Naive B cell (primary cell): ENCODE data around the gene PDE9A. TPM values are rescaled to one million over a fixed set of nuclear protein-coding genes. Genes with fewer than 3 reads are reported as not detected.

Source experiments
- ATAC-seq, 2 donors: fragments of 150-1000 bp; cut with Tn5 transposase; 2 replicates each; pipeline ENCODE4 v1.10.0; 2021; ENCODE audit warnings: low read depth in 2 of 2, mild to moderate bottlenecking in 2 of 2, moderate library complexity in 2 of 2
- DNase-seq: peaks from one replicate; pipeline ENCODE4 v3.0.0; 2022
- H3K27ac Mint-ChIP-seq, 6 donors: one replicate each; pipeline ENCODE4 v1.8.0; 2020 to 2022; ENCODE audit warnings: mild to moderate bottlenecking in 6 of 6, mixed read lengths in 6 of 6, moderate library complexity in 5 of 6, inconsistent platforms in 2 of 6
- H3K27me3 Mint-ChIP-seq, 3 donors: one replicate each; pipeline ENCODE4 v1.8.0; 2021 to 2022; ENCODE audit warnings: mixed read lengths in 3 of 3, mild to moderate bottlenecking in 1 of 3
- H3K36me3 Mint-ChIP-seq, 2 donors: one replicate each; pipeline ENCODE4 v1.8.0; 2020 to 2022; ENCODE audit warnings: mixed read lengths in 2 of 2, inconsistent platforms in 1 of 2, mild to moderate bottlenecking in 1 of 2
- H3K4me1 Mint-ChIP-seq, 3 donors: one replicate each; pipeline ENCODE4 v1.8.0; 2020 to 2022; ENCODE audit warnings: mixed read lengths in 3 of 3, inconsistent platforms in 1 of 3, mild to moderate bottlenecking in 1 of 3, moderate library complexity in 1 of 3
- H3K4me3 Mint-ChIP-seq, 8 donors: one replicate each; pipeline ENCODE4 v1.8.0; 2020 to 2022; ENCODE audit warnings: mild to moderate bottlenecking in 8 of 8, mixed read lengths in 8 of 8, moderate library complexity in 8 of 8, inconsistent platforms in 2 of 8
- H3K9me3 Mint-ChIP-seq, 7 donors: one replicate each; pipeline ENCODE4 v1.8.0; 2020 to 2022; ENCODE audit warnings: mixed read lengths in 7 of 7, mild to moderate bottlenecking in 5 of 7, inconsistent platforms in 2 of 7, moderate library complexity in 1 of 7
- polyA plus RNA-seq, 6 donors: library from polyadenylated mRNA; unstranded; fragments of 300-500 nt; fragmentation: Illumina TruSeq; gene quantifications; one replicate each; pipeline ENCODE4 v1.2.3, GENCODE V29; 2021; ENCODE audit warnings: low read depth in 6 of 6

PDE9A gene
- polyA plus RNA-seq, 6 donors from 2014 or later: 0.26 to 1.5 (median 0.79) TPM; not detected in 1

- Mint-ChIP-seq H3K9me3 (no peaks in the 10 kb centered on the region), H3K27ac (no peak overlapping the region), H3K4me1 (peaks cover 0 to 8% (median 0%) of the 10 kb centered on the region in 3 donors), H3K36me3 (no peaks in the 10 kb centered on the region), H3K4me3 (peak overlapping the region in 1 of 8 donors; percentile 7), H3K27me3 (peaks cover 5 to 12% (median 8%) of the 10 kb centered on the region in 3 donors)
- DNase-seq (no peak), ATAC-seq (no peak)
These were observed 68.0 kb downstream of the PDE9A start for GRCh38 chr21:42721341-42721824.

DNA sequence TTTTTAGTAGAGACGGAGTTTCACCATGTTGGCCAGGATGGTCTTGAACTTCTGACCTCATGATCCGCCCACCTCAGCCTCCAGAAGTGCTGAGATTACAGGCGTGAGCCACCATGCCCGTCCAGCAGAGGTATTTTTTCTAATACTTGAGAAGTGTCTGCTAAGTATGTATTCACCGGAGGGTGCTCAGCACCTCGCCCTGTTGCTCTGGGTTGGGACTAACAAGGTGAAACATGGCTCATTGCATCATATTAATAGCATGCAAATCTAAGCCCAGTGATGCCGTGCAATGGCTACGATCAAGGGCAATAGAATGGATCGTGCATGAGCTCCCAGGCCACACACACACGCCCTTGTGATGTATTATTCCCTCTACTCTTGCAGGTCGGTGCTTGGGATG lies 68.7 kb downstream of the PDE9A start:
- no peak overlapping the region for H3K4me3 Mint-ChIP-seq
- no peaks in the 10 kb centered on the region for H3K9me3 Mint-ChIP-seq
- no peak overlapping the region for H3K27ac Mint-ChIP-seq
- H3K27me3 Mint-ChIP-seq: peaks cover 5 to 12% (median 8%) of the 10 kb centered on the region in 3 donors
- ATAC-seq: no peak
- no peak for DNase-seq
- peaks cover 0 to 8% (median 0%) of the 10 kb centered on the region in 3 donors for H3K4me1 Mint-ChIP-seq
- H3K36me3 Mint-ChIP-seq: no peaks in the 10 kb centered on the region

- DNase-seq (no peak), ATAC-seq (no peak)
- Mint-ChIP-seq H3K36me3 (no peaks in the 10 kb centered on the region), H3K4me3 (peak overlapping the region in 1 of 8 donors; percentile 65), H3K27ac (no peak overlapping the region), H3K9me3 (no peaks in the 10 kb centered on the region), H3K4me1 (peaks cover 0 to 8% (median 0%) of the 10 kb centered on the region in 3 donors), H3K27me3 (peaks cover 5 to 12% (median 6%) of the 10 kb centered on the region in 3 donors)
These were observed 69.5 kb downstream of the PDE9A start for GRCh38 chr21:42722808-42723473.

- no peak for DNase-seq
- H3K27ac Mint-ChIP-seq: peak overlapping the region in 2 of 6 donors; percentile 6 to 68
- no peak overlapping the region for H3K4me3 Mint-ChIP-seq
- peaks cover 2 to 12% (median 5%) of the 10 kb centered on the region in 7 donors for H3K9me3 Mint-ChIP-seq
- H3K4me1 Mint-ChIP-seq: peaks cover 0 to 8% (median 0%) of the 10 kb centered on the region in 3 donors
- peaks cover 4 to 6% of the 10 kb centered on the region in 2 donors for H3K36me3 Mint-ChIP-seq
- H3K27me3 Mint-ChIP-seq: peaks cover 0 to 6% (median 5%) of the 10 kb centered on the region in 3 donors
- ATAC-seq: no peak
These were observed 71.0 kb downstream of the PDE9A start for GRCh38 chr21:42724226-42724920.

DNA sequence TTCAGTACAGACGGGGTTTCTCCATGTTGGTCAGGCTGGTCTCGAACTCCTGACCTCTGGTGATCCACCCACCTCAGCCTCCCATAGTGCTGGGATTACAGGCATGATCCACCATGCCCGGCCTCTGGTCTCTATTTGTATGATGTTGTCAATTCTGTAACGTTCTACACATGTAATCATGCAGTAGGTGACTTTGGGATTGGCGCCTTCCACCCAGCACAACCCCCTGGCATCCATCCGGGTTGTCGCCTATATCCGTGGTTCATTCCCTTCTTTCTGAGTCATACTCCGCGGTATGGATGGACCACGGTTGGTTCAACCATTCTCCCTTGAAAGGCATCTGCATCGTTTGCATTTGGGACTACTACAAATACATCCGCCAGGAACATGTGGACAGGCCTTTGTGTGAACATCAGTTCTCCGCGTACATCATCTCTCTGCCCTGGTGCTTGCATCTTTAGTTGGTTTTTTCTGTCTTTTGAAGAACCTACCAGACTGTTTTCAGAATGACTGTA lies 72.1 kb downstream of the PDE9A start:
- Mint-ChIP-seq H3K9me3 (peaks cover 5 to 18% (median 8%) of the 10 kb centered on the region in 7 donors), H3K4me1 (peaks cover 0 to 8% (median 0%) of the 10 kb centered on the region in 3 donors), H3K36me3 (peaks cover 10% of the 10 kb centered on the region in 2 donors), H3K27ac (no peak overlapping the region), H3K27me3 (peaks cover 0 to 6% (median 5%) of the 10 kb centered on the region in 3 donors), H3K4me3 (no peak overlapping the region)
- no peak for ATAC-seq
- DNase-seq: no peak

DNA sequence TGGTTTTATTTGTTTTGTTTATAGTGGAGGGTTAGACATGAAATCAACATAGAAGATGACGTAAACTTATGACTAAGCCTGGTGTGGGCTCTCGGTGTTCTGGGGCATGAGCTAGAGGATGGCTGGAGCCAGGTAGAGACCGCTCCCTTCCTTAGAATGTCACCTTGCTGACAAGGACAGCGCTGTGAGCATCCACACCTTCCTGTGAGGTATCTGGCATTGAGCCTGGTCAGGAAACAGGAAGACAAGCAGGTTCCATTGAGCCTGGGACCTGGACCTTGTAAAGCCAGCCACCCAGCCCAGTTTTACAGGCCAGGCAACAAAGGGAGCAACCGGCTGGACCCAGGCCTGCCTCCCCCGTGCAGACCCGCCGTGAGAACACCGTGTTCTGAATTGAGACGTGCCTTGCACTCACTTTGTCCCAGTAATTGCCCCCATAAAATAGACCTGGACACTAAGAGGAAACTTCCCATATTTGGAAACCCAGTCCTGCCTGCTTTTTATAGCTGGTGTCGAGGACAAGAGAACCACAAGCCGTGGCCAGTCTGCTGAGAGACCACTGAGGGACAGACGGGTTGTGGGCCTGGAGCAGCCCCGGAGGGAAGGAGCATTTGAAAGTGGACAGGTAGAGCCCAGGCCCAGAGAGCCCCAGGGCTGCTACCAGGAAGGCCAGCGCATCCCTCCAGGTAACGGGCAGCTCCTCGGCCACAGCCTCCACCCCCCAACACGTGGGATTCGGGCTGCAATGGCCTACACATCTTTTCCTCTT lies 78.0 kb downstream of the PDE9A start:
- H3K4me1 Mint-ChIP-seq: peaks cover 0 to 7% (median 0%) of the 10 kb centered on the region in 3 donors
- peaks cover 5 to 18% (median 8%) of the 10 kb centered on the region in 7 donors for H3K9me3 Mint-ChIP-seq
- H3K27ac Mint-ChIP-seq: no peak overlapping the region
- no peak for DNase-seq
- no peaks in the 10 kb centered on the region for H3K27me3 Mint-ChIP-seq
- H3K4me3 Mint-ChIP-seq: no peak overlapping the region
- peaks cover 10 to 15% of the 10 kb centered on the region in 2 donors for H3K36me3 Mint-ChIP-seq
- ATAC-seq: no peak

DNA sequence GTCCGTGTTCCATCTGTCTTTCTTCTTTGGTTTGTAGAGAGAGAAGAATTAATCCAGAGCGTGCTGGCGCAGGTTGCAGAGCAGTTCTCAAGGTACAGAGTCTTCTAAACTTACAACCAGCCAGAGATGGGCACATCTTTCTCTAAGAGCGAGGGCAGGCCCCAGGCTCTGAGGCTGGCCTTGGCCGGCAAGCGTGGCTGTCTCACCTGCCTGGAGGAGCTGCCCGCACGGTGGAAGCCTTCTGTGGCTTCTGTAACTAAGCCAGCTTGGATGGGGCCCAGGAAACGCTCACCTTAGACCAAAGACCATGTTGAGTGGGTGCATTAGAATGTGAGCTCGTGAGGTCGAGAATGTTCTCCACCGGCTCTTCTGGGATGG lies 78.6 kb downstream of the PDE9A start:
- H3K36me3 Mint-ChIP-seq: peaks cover 10 to 15% of the 10 kb centered on the region in 2 donors
- no peak overlapping the region for H3K4me3 Mint-ChIP-seq
- H3K27ac Mint-ChIP-seq: no peak overlapping the region
- DNase-seq (no peak), ATAC-seq (no peak)
- H3K9me3 Mint-ChIP-seq: peaks cover 5 to 18% (median 8%) of the 10 kb centered on the region in 7 donors
- H3K27me3 Mint-ChIP-seq: no peaks in the 10 kb centered on the region
- peaks cover 0 to 7% (median 0%) of the 10 kb centered on the region in 3 donors for H3K4me1 Mint-ChIP-seq

- H3K27ac Mint-ChIP-seq: no peak overlapping the region
- no peak for ATAC-seq
- H3K36me3 Mint-ChIP-seq: peaks cover 10 to 15% of the 10 kb centered on the region in 2 donors
- no peaks in the 10 kb centered on the region for H3K27me3 Mint-ChIP-seq
- peaks cover 4 to 17% (median 5%) of the 10 kb centered on the region in 3 donors for H3K4me1 Mint-ChIP-seq
- H3K4me3 Mint-ChIP-seq: no peak overlapping the region
- no peak for DNase-seq
- H3K9me3 Mint-ChIP-seq: peaks cover 5 to 18% (median 8%) of the 10 kb centered on the region in 7 donors
These were observed 79.7 kb downstream of the PDE9A start for GRCh38 chr21:42733037-42733627.

- peaks cover 10 to 14% of the 10 kb centered on the region in 2 donors for H3K36me3 Mint-ChIP-seq
- peaks cover 5 to 11% (median 6%) of the 10 kb centered on the region in 7 donors for H3K9me3 Mint-ChIP-seq
- H3K4me3 Mint-ChIP-seq: no peak overlapping the region
- peak overlapping the region in 1 of 6 donors; percentile 44 for H3K27ac Mint-ChIP-seq
- ATAC-seq (no peak), DNase-seq (no peak)
- no peaks in the 10 kb centered on the region for H3K27me3 Mint-ChIP-seq
- H3K4me1 Mint-ChIP-seq: peaks cover 9 to 23% (median 10%) of the 10 kb centered on the region in 3 donors
These were observed 80.5 kb downstream of the PDE9A start for GRCh38 chr21:42733874-42734273.

- Mint-ChIP-seq H3K4me3 (no peak overlapping the region), H3K36me3 (peaks cover 5 to 8% of the 10 kb centered on the region in 2 donors), H3K4me1 (peaks cover 9 to 23% (median 10%) of the 10 kb centered on the region in 3 donors), H3K27ac (no peak overlapping the region), H3K9me3 (peaks cover under 1 to 5% (median 3%) of the 10 kb centered on the region in 7 donors), H3K27me3 (no peaks in the 10 kb centered on the region)
- ATAC-seq (no peak), DNase-seq (no peak)
These were observed 81.0 kb downstream of the PDE9A start for GRCh38 chr21:42734323-42734971.

DNA sequence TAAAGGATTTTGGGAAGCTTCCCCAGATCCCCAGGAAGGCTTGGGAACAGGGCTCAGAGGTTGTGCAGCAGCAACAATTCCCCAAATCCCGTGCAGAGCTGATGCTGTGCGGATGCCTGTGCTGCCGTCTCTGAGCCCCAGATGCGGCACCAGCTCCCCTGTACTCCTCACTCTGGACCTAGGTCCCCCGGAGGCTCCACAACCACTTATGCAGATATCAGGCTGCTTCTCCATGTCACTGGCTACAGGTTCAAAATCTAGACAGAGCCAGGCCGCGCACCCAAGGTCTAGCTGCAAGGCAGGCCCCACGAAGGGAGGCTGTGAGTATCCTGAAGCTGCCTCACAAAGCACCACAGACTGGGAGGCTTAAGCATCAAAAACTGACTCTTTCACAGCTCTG lies 81.6 kb downstream of the PDE9A start:
- DNase-seq (no peak), ATAC-seq (no peak)
- H3K27me3 Mint-ChIP-seq: no peaks in the 10 kb centered on the region
- no peak overlapping the region for H3K27ac Mint-ChIP-seq
- H3K9me3 Mint-ChIP-seq: no peaks in the 10 kb centered on the region
- peaks cover 9 to 23% (median 10%) of the 10 kb centered on the region in 3 donors for H3K4me1 Mint-ChIP-seq
- no peak overlapping the region for H3K4me3 Mint-ChIP-seq
- peaks cover 0 to 5% of the 10 kb centered on the region in 2 donors for H3K36me3 Mint-ChIP-seq

DNA sequence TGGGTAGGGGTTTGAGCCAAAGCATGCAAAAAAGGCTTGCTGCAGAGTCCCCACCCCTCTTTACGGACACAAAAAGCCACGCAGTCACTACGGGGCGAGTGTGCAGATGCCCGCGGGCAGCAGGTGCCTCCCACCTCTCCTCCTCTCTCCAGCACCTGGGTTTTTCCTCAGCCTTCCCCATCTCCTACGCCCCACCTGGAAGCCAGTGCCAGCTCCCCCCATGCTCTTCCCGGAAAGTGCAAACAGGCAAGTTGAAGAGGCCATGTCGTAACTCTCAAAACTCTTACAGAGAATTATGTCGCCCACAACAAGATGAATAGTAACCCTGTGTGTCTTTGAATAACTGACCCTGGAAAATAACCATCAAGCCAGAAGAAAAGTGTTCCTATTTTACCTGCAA lies 82.5 kb downstream of the PDE9A start:
- H3K27me3 Mint-ChIP-seq: no peaks in the 10 kb centered on the region
- DNase-seq (no peak), ATAC-seq (no peak)
- H3K4me1 Mint-ChIP-seq: peaks cover 9 to 23% (median 10%) of the 10 kb centered on the region in 3 donors
- no peaks in the 10 kb centered on the region for H3K9me3 Mint-ChIP-seq
- peaks cover 0 to 5% of the 10 kb centered on the region in 2 donors for H3K36me3 Mint-ChIP-seq
- peak overlapping the region in 1 of 6 donors; percentile 42 for H3K27ac Mint-ChIP-seq
- H3K4me3 Mint-ChIP-seq: no peak overlapping the region
